Measurements from ENCODE around the gene TRMO.

The TRMO gene

DNA sequence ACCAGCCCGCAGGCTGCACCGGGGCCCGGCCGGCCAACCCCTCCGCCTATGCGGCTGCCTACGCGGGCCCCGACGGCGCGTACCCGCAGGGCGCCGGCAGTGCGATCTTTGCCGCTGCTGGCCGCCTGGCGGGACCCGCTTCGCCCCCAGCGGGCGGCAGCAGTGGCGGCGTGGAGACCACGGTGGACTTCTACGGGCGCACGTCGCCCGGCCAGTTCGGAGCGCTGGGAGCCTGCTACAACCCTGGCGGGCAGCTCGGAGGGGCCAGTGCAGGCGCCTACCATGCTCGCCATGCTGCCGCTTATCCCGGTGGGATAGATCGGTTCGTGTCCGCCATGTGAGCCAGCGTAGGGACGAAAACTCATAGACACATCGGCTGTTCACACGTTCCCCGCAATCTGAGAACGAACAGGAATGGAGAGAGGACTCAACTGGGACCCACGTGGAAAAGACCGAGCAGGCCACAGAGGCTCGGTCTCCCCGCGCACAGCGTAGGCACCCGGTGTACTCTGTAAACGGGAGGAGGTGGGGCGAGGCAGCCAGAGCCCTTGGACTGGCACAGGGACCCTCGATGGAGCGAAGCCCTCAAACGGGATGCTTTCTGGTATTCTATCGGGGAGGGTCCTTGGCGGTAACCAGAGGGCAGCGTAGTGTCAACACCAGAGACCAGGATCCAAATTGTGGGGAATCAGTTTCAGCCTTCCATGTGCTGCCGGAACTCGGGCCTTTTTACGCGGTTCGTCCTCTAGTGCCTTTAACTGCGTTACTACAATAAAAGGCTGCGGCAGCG, 67.4 kb downstream of the TRMO start:
- ATAC-seq (no peak), DNase-seq (no peak)
- Mint-ChIP-seq H3K9me3 (no peaks in the 10 kb centered on the region), H3K27me3 (peaks cover 82% of the 10 kb centered on the region), H3K4me3 (no peak overlapping the region), H3K4me1 (peaks cover 23% of the 10 kb centered on the region), H3K36me3 (ENCODE audit: low read depth) (no peaks in the 10 kb centered on the region), H3K27ac (no peak overlapping the region)

Data from activated naive CD8-positive, alpha-beta T cell treated with anti-CD3 and anti-CD28 coated beads, Interleukin-2, amount 50 U/mL, for 24 hours (primary cell).